H1 (cell line): Measurements from ENCODE around the gene TASP1.

Experiments used
- GABPA ChIP-seq: IDR thresholded peaks from 2 replicates; pipeline ENCODE4 v1.6.1; 2011; ENCODE audit warnings: mild to moderate bottlenecking, low read length, moderate library complexity, borderline replicate concordance; ENCODE audit not compliant: insufficient read depth
- RAD21 ChIP-seq, 2 experiments: IDR thresholded peaks in 1 of 2; conservative IDR thresholded peaks in 1 of 2; 2 replicates each; pipeline ENCODE4 v1.6.1; 2011; ENCODE audit warnings: low read depth in 2 of 2, low read length in 2 of 2, improper control_type of control experiment in 1 of 2, inconsistent platforms in 1 of 2, mild to moderate bottlenecking in 1 of 2, moderate library complexity in 1 of 2
- RBBP5 ChIP-seq: IDR thresholded peaks from 2 replicates; pipeline ENCODE4 v1.7.1; 2012; ENCODE audit warnings: low read depth, mild to moderate bottlenecking, inconsistent platforms, low read length, moderate library complexity, borderline replicate concordance
- SIN3A ChIP-seq, 2 experiments: IDR thresholded peaks in 1 of 2; conservative IDR thresholded peaks in 1 of 2; 2 replicates each; pipeline ENCODE4 v1.6.1; 2011 to 2012; ENCODE audit warnings: low read length in 2 of 2, improper control_type of control experiment in 1 of 2, low read depth in 1 of 2, mild to moderate bottlenecking in 1 of 2

- TF ChIP-seq RBBP5: no peak
- no peak for TF ChIP-seq SIN3A (conservative IDR thresholded peaks at IDR 0.05 in 1 of 2, IDR thresholded peaks at IDR 0.05 in 1 of 2; ENCODE audit: low read depth in 1 of 2, low read length in 2 of 2)
- no peak for TF ChIP-seq GABPA
- no peak for TF ChIP-seq RAD21 (IDR thresholded peaks at IDR 0.05 in 1 of 2, conservative IDR thresholded peaks at IDR 0.05 in 1 of 2; ENCODE audit: low read depth in 2 of 2, low read length in 2 of 2)
These were observed 108.6 kb downstream of the TASP1 start for GRCh38 chr20:13530146-13530545.
